ENCODE data around the gene TBX4.

DNA sequence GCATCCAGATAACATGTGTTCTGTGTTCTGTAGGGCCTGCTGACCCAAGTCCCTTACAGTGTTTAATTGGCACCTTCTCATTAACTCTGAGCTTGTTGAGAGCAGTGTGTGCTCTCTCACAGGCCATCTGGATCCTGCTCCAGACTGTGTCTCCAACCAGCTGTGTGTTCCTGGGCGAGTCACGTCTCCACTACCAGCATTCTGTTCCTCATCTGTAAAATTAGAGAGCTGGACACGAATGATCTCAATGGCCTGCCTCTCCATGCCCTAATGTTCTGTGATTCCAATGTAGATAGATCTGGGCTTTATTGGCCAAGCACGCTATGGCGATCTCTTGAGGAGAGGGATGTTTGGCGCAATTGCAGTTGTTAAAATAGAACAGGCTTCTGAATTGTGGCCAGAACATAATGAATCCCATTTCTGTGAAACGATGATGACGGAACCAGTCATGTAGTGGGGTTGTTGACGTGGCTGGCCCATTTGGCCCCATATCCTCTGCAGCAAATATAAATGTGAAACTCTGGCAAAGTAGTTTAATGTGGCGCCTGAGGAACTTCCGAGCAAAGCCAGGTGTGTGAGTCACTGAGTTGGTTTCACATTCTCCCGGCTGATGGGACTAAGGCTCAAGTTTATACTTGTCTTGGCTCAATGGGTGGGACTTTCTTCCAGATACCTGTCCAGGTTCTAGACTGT is 22.2 kb downstream of the TBX4 start:
- TF ChIP-seq, protein P1, sequence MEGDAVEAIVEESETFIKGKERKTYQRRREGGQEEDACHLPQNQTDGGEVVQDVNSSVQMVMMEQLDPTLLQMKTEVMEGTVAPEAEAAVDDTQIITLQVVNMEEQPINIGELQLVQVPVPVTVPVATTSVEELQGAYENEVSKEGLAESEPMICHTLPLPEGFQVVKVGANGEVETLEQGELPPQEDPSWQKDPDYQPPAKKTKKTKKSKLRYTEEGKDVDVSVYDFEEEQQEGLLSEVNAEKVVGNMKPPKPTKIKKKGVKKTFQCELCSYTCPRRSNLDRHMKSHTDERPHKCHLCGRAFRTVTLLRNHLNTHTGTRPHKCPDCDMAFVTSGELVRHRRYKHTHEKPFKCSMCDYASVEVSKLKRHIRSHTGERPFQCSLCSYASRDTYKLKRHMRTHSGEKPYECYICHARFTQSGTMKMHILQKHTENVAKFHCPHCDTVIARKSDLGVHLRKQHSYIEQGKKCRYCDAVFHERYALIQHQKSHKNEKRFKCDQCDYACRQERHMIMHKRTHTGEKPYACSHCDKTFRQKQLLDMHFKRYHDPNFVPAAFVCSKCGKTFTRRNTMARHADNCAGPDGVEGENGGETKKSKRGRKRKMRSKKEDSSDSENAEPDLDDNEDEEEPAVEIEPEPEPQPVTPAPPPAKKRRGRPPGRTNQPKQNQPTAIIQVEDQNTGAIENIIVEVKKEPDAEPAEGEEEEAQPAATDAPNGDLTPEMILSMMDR (IDR thresholded peaks at IDR 0.05), result no peak
- TF ChIP-seq EP300 (IDR thresholded peaks at IDR 0.05), result no peak
- TF ChIP-seq POLR2A (IDR thresholded peaks at IDR 0.05), result no peak
